HEK293 (cell line): Measurements from ENCODE around the gene TBX4.

Experiments
- CTCF ChIA-PET: fragments of 350-600 bp; formaldehyde crosslinking; extraction: SDS; loops from one replicate; lab custom pipeline; 2021; ENCODE audit warnings: antibody characterized with exemption; lab: Yijun Ruan, JAX
- POLR2A ChIA-PET: fragments of 300-600 bp; formaldehyde crosslinking; extraction: SDS; loops from one replicate; lab custom pipeline; 2020; ENCODE audit warnings: antibody characterized with exemption, inconsistent platforms; lab: Yijun Ruan, JAX
- H3K27ac ChIP-seq: fragments of 200-500 bp; sonication (Bioruptor generic); 2 replicates; pipeline ENCODE4 v1.5.1; 2014; ENCODE audit warnings: low read depth, low read length, control low read depth, inconsistent platforms; ENCODE audit errors: extremely low read depth
- H3K36me3 ChIP-seq, 2 experiments: fragments of 200-500 bp in 1 of 2; sonication (Bioruptor generic) in 1 of 2; 1 replicate in 1 of 2; 2 replicates in 1 of 2; pipeline ENCODE4 v1.5.1; 2014 to 2017; ENCODE audit warnings: inconsistent platforms in 2 of 2, low read length in 2 of 2; ENCODE audit not compliant: control insufficient read depth in 2 of 2, insufficient read depth in 1 of 2
- H3K4me1 ChIP-seq: fragments of 200-500 bp; sonication (Bioruptor generic); 2 replicates; pipeline ENCODE4 v1.5.1; 2014; ENCODE audit warnings: mild to moderate bottlenecking, low read length, inconsistent platforms; ENCODE audit not compliant: control insufficient read depth, insufficient read depth
- H3K4me3 ChIP-seq: 2 replicates; pipeline ENCODE4 v1.5.1; 2011; ENCODE audit warnings: low read depth, mild to moderate bottlenecking, control low read depth, low read length, moderate library complexity
- H3K9me3 ChIP-seq: fragments of 200-500 bp; sonication (Bioruptor generic); 2 replicates; pipeline ENCODE4 v1.5.1; 2014; ENCODE audit warnings: low read depth, low read length, inconsistent platforms; ENCODE audit not compliant: control insufficient read depth, insufficient read depth
- GLIS1 ChIP-seq: fragments of 450-650 bp; formaldehyde crosslinking; IDR thresholded peaks from 2 replicates; pipeline ENCODE4 v1.5.1; 2016; ENCODE audit warnings: missing biosample characterization, missing genetic modification characterization
- HIC1 ChIP-seq: fragments of 450-650 bp; formaldehyde crosslinking; IDR thresholded peaks from 2 replicates; pipeline ENCODE4 v1.5.1; 2016; ENCODE audit warnings: missing biosample characterization, missing genetic modification characterization
- PRDM1 ChIP-seq: fragments of 450-650 bp; formaldehyde crosslinking; IDR thresholded peaks from 2 replicates; pipeline ENCODE4; 2016; ENCODE audit warnings: missing biosample characterization, missing genetic modification characterization
- PRDM10 ChIP-seq: fragments of 450-650 bp; formaldehyde crosslinking; IDR thresholded peaks from 2 replicates; pipeline ENCODE4 v1.5.1; 2016; ENCODE audit warnings: missing biosample characterization, missing genetic modification characterization
- TCF7L2 ChIP-seq: IDR thresholded peaks from 2 replicates; pipeline ENCODE4 v1.6.1; 2011; ENCODE audit warnings: low read depth, mild to moderate bottlenecking, inconsistent platforms, low read length, moderate library complexity, borderline replicate concordance
- ZBTB1 ChIP-seq: fragments of 450-650 bp; formaldehyde crosslinking; IDR thresholded peaks from 2 replicates; pipeline ENCODE4 v1.5.1; 2016; ENCODE audit warnings: missing biosample characterization, missing genetic modification characterization
- ZFP37 ChIP-seq: fragments of 450-650 bp; formaldehyde crosslinking; IDR thresholded peaks from 2 replicates; pipeline ENCODE4 v1.5.1; 2016; ENCODE audit warnings: missing biosample characterization, missing genetic modification characterization
- ZNF10 ChIP-seq: fragments of 450-650 bp; formaldehyde crosslinking; IDR thresholded peaks from 2 replicates; pipeline ENCODE4 v1.5.1; 2017; ENCODE audit warnings: missing biosample characterization, missing genetic modification characterization
- ZNF354C ChIP-seq: fragments of 450-650 bp; formaldehyde crosslinking; IDR thresholded peaks from 2 replicates; pipeline ENCODE4 v1.5.1; 2016; ENCODE audit warnings: missing biosample characterization, missing genetic modification characterization, low read depth, borderline replicate concordance
- ZNF473 ChIP-seq: fragments of 450-650 bp; formaldehyde crosslinking; IDR thresholded peaks from 2 replicates; pipeline ENCODE4 v1.5.1; 2017; ENCODE audit warnings: missing biosample characterization, missing genetic modification characterization
- ZNF555 ChIP-seq: fragments of 450-650 bp; formaldehyde crosslinking; conservative IDR thresholded peaks from 2 replicates; pipeline ENCODE4 v1.5.1; 2017; ENCODE audit warnings: missing biosample characterization, mild to moderate bottlenecking, missing genetic modification characterization, inconsistent platforms
- ZNF670 ChIP-seq: fragments of 450-650 bp; formaldehyde crosslinking; IDR thresholded peaks from 2 replicates; pipeline ENCODE4 v1.5.1; 2016; ENCODE audit warnings: missing biosample characterization, missing genetic modification characterization, low read depth
- TF ChIP-seq, protein P1 (sequence below): fragments of 450-650 bp; formaldehyde crosslinking; IDR thresholded peaks from 2 replicates; pipeline ENCODE4 v1.5.1; 2017; ENCODE audit warnings: missing biosample characterization, missing genetic modification characterization
- TF ChIP-seq, protein P2 (sequence below): fragments of 450-650 bp; formaldehyde crosslinking; optimal IDR thresholded peaks from 2 replicates; pipeline ENCODE3; 2016; ENCODE audit warnings: missing biosample characterization, mild to moderate bottlenecking, missing genetic modification characterization

TBX4 gene

DNA sequence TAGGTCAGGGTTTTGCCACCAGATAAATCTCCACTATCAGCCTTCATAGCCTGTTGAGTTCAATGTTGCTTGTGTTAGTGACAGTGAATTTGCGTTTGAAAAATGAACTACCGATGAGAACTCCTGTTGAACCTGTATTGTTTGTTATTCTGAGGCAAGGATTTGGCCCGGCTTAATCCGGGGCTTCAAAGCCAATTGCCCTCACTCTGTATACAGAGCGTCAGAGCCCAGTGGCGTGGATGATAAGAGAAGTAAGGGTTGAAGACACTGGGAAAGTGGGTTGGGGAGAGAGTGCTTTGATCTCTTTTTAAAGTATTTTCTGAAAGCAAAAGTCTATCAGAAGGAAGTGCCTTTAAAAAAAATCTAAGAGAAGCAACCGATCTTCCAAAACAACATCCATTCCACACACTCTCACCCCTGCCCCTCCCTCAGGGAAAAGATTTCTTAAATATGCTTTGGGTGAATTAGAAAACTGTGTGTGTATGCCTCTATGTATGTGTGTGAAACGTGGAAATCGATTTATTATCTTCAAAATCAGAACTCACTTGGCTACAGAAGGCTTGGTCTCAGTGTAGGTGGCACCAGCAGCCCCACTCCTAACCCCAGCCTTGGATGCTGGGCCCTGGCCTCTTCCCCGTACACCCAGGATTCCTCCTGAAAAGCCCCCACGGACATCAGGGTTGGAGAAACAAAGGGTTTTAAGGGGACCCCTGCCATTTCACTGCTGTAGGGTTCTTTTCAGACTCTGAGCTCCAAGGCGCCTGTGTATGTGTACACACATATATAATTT, 8.8 kb downstream of the TBX4 start:
- POLR2A ChIA-PET = no interaction called here
- H3K4me3 ChIP-seq = no peak overlapping the region
- no peaks in the 10 kb centered on the region for H3K9me3 ChIP-seq
- no peak overlapping the region for H3K27ac ChIP-seq
- no peaks in the 10 kb centered on the region; the same call in 1 of the 2 replicates for H3K4me1 ChIP-seq
- H3K36me3 ChIP-seq = no peaks in the 10 kb centered on the region
- CTCF ChIA-PET = no interaction called here
- TF ChIP-seq, protein P1, sequence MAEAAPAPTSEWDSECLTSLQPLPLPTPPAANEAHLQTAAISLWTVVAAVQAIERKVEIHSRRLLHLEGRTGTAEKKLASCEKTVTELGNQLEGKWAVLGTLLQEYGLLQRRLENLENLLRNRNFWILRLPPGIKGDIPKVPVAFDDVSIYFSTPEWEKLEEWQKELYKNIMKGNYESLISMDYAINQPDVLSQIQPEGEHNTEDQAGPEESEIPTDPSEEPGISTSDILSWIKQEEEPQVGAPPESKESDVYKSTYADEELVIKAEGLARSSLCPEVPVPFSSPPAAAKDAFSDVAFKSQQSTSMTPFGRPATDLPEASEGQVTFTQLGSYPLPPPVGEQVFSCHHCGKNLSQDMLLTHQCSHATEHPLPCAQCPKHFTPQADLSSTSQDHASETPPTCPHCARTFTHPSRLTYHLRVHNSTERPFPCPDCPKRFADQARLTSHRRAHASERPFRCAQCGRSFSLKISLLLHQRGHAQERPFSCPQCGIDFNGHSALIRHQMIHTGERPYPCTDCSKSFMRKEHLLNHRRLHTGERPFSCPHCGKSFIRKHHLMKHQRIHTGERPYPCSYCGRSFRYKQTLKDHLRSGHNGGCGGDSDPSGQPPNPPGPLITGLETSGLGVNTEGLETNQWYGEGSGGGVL (tag by site-specific recombination) = no peak
- no peak for TF ChIP-seq GLIS1 (tag by site-specific recombination)
- TF ChIP-seq TCF7L2 = peak; percentile 74; the same call in 1 of the 2 replicates
- TF ChIP-seq PRDM1 (tag by site-specific recombination) = peak; percentile 40; the same call in 1 of the 2 replicates
- no peak for TF ChIP-seq ZFP37 (tag by site-specific recombination)
- no peak for TF ChIP-seq ZNF555 (tag by site-specific recombination)

DNA sequence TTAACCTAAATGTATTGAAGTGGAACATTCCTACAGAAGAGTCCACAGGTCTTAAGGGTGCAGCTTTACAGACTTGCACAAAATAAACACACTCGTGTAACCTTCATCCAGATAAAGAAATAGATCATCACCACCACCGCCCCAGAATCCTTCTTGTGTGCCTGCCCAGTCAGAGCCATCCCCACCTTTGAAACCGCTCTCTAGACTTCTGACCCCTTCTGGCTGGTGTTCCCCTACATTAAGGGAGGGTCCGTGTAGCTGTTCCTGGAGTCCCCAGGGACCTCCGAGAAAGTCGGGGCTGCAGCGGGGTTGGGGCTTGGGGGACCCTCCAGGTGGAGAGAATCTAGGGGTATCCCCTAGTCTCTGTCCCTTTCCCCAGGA, 9.4 kb downstream of the TBX4 start:
- TF ChIP-seq HIC1 (tag by site-specific recombination) (no peak), PRDM10 (tag by site-specific recombination) (peak; percentile 29; the same call in 1 of the 2 replicates), ZNF670 (tag by site-specific recombination) (no peak)
- no peaks in the 10 kb centered on the region for H3K9me3 ChIP-seq
- H3K36me3 ChIP-seq = no peaks in the 10 kb centered on the region
- H3K4me3 ChIP-seq = no peak overlapping the region
- CTCF ChIA-PET = interaction anchor here (0.9 kb wide), 1 partner anchor 89 kb away, joined by 5 read pairs; no protein-coding TSS in a partner anchor
- POLR2A ChIA-PET = interaction anchor here (0.7 kb wide), 1 partner anchor 778 kb away, joined by 4 read pairs; no protein-coding TSS in a partner anchor
- H3K27ac ChIP-seq = no peak overlapping the region
- no peaks in the 10 kb centered on the region; the same call in 1 of the 2 replicates for H3K4me1 ChIP-seq

DNA sequence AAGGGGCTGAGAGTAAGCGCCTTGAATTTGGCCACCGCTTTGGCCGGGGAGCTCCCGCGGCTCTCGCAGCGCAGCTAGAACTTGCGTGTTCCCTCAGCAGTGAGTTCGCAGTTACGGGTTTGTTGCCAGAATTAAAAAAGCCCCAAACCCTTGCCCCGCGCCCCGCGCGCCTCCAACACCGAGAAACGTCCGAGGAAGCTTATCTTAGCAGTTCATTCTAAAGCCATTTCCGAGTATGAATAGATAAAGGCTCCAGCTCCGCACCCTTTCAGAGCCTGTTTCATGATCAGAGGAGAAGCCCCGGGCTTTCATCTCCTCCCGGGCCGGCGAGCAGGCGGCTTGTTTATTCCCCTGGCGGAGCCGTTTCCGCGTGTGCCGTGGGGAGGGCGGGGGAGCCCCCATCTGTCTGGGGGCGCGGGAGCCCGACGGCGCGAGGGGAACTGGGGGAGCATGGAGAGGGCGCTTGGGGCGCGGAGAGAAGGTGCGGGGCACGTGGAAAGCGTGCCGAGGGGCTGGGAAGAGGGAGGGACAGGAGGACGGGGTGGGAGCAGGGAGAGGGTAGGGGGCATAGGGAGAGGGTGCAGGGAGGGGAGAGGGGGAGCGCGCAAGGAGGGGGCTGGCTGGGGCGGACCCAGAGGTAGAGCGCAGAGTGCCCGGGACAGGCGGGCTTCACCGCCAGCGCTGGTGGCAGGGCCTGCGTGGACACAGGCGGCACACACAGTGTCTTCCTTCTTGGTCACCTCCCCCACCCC, 9.9 kb downstream of the TBX4 start:
- H3K9me3 ChIP-seq = no peaks in the 10 kb centered on the region
- no peaks in the 10 kb centered on the region for H3K36me3 ChIP-seq
- no peak overlapping the region for H3K4me3 ChIP-seq
- ChIA-PET POLR2A (interaction anchor here (0.7 kb wide), 1 partner anchor 779 kb away, joined by 4 read pairs; no protein-coding TSS in a partner anchor), CTCF (interaction anchor here (0.6 to 1.3 kb wide), 3 partner anchors 16 to 89 kb away, joined by 3 to 5 read pairs (median 5); no protein-coding TSS in a partner anchor)
- no peak for TF ChIP-seq ZNF473
- TF ChIP-seq, protein P2, sequence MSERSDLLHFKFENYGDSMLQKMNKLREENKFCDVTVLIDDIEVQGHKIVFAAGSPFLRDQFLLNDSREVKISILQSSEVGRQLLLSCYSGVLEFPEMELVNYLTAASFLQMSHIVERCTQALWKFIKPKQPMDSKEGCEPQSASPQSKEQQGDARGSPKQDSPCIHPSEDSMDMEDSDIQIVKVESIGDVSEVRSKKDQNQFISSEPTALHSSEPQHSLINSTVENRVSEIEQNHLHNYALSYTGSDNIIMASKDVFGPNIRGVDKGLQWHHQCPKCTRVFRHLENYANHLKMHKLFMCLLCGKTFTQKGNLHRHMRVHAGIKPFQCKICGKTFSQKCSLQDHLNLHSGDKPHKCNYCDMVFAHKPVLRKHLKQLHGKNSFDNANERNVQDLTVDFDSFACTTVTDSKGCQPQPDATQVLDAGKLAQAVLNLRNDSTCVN (tag by site-specific recombination) = no peak
- TF ChIP-seq ZNF354C (tag by site-specific recombination) = no peak
- TF ChIP-seq ZBTB1 (tag by site-specific recombination) = no peak
- no peak for TF ChIP-seq ZNF10
- no peaks in the 10 kb centered on the region; the same call in 1 of the 2 replicates for H3K4me1 ChIP-seq
- no peak overlapping the region for H3K27ac ChIP-seq
